Heart left ventricle (tissue), 16 donors: ENCODE data around the gene ZNF18. TPM values are rescaled to one million over a fixed set of nuclear protein-coding genes. Genes with fewer than 3 reads are reported as not detected.

Source experiments
- ATAC-seq, 4 donors: fragments of 200-7000 bp; cut with Tn5 transposase; one replicate each; pipeline ENCODE4 v1.9.1; 2020 to 2022; ENCODE audit warnings: moderate library complexity in 4 of 4, mild to moderate bottlenecking in 3 of 4, moderate number of reproducible peaks in 1 of 4
- DNase-seq, 5 donors: peaks; one replicate each; pipeline ENCODE4 v3.0.0-alpha.2; 2020
- H3K27ac ChIP-seq, 12 donors: fragments of 200-600 bp; sonication (generic) in 4 of 12; one replicate each; pipeline versions ENCODE4 v1.5.0 to v1.8.0; 2016 to 2022; ENCODE audit warnings: mild to moderate bottlenecking in 2 of 12
- H3K27me3 ChIP-seq, 9 donors: fragments of 200-600 bp; sonication (generic) in 2 of 9; one replicate each; pipeline versions ENCODE4 v1.5.1 to v1.8.0; 2016 to 2022; ENCODE audit warnings: mild to moderate bottlenecking in 3 of 9
- H3K36me3 ChIP-seq, 9 donors: fragments of 200-600 bp; sonication (generic) in 2 of 9; one replicate each; pipeline versions ENCODE4 v1.5.0 to v1.8.0; 2018 to 2022; ENCODE audit warnings: mild to moderate bottlenecking in 2 of 9
- H3K4me1 ChIP-seq, 12 donors: fragments of 200-600 bp; sonication (generic) in 4 of 12; one replicate each; pipeline versions ENCODE4 v1.5.0 to v1.8.0; 2016 to 2022; ENCODE audit warnings: mild to moderate bottlenecking in 3 of 12
- H3K4me3 ChIP-seq, 12 donors: fragments of 200-600 bp; sonication (generic) in 4 of 12; one replicate each; pipeline versions ENCODE4 v1.5.0 to v1.8.0; 2017 to 2022; ENCODE audit warnings: mild to moderate bottlenecking in 9 of 12, moderate library complexity in 4 of 12
- H3K9me3 ChIP-seq, 12 donors: fragments of 200-600 bp; sonication (generic) in 4 of 12; one replicate each; pipeline versions ENCODE4 v1.5.0 to v1.8.0; 2016 to 2022; ENCODE audit warnings: mild to moderate bottlenecking in 1 of 12
- CTCF ChIP-seq, 12 donors: fragments of 200-600 bp; sonication (generic) in 4 of 12; IDR thresholded peaks; one replicate each; pipeline versions ENCODE4 v1.5.0 to v1.8.0; 2018 to 2022; ENCODE audit warnings: antibody characterized with exemption in 12 of 12, mild to moderate bottlenecking in 5 of 12
- POLR2A ChIP-seq, 2 donors: fragments of 450-650 bp; IDR thresholded peaks; one replicate each; pipeline ENCODE4 v1.6.1; 2017; ENCODE audit warnings: antibody characterized with exemption in 2 of 2, mild to moderate bottlenecking in 2 of 2, moderate library complexity in 2 of 2
- WGBS, 4 donors: extraction: QIAGEN DNeasy Blood & Tissue Kit in 2 of 4; methylation state at CpG; one replicate each; pipeline versions ENCODE4 v1.1.5 to v1.1.7; 2013 to 2018; 5-methylcytosine and 5-hydroxymethylcytosine counted together
- intact Hi-C, 10 donors: fragments of 100-400 bp; cut with DNase I; formaldehyde crosslinking; loops; one replicate each; pipeline versions ENCODE4 v1.11.1 to v1.14.2; 2022
- polyA plus RNA-seq, 2 donors: library from polyadenylated mRNA; stranded (reverse); fragments of 200-250 nt; gene quantifications; one replicate each; pipeline ENCODE4 v1.2.3, GENCODE V29; 2013
- total RNA-seq, 9 donors: library from RNA; depleted of rRNA in 2 of 9; stranded (reverse); fragments of >200 nt in 2 of 9; fragmentation: NEBNext Ultra II Directional in 3 of 9; extraction: Animal tissue kit (Norgen Biotek cat#: 25700) in 3 of 9; gene quantifications; one replicate each; pipeline versions ENCODE4 v1.1.0 to v1.2.4, GENCODE V29; 2016 to 2023
- donor health status: ischemic (EF 13 %, LVEDD 7.1; RV severe dilation, severe dysfunction).
- donor health status: healthy with polysubstance abuse.
- donor health status: DM: no; HTN: yes; CAD: no.
- donor health status: DM: no; HTN: no; CAD: no.
- donor health status: ischemic (EF 25% LVEDD 6.9; RV normal size, moderate dysfunction).
- donor health status: ischemic (EF 25% LVEDD 5.7; RV mildly dilated, moderate dysfunction).
- donor health status: healthy.
- donor health status: DM: yes; HTN: yes; CAD: no.
- donor health status: ischemic (EF 35%, LVEDD 5.7; RV mildly dilated, moderate dysfunction).
- donor health status: nonischemic (EF 11% LVEDD 7.7; RV severe dilation, severe dysfunction).
- donor health status: DM: yes; HTN: yes; CAD: no.
- donor health status: PGD.
- donor health status: ischemic (EF 29% LVEDD 5.4; RV normal size, mild dysfunction).
- donor health status: nonischemic (EF 23%, LVEDD 6.1; RV moderate dilation, normal function).

Gene ZNF18
- total and polyA plus RNA-seq, 11 donors = 3.2 to 5.6 (median 4.1) TPM

DNA sequence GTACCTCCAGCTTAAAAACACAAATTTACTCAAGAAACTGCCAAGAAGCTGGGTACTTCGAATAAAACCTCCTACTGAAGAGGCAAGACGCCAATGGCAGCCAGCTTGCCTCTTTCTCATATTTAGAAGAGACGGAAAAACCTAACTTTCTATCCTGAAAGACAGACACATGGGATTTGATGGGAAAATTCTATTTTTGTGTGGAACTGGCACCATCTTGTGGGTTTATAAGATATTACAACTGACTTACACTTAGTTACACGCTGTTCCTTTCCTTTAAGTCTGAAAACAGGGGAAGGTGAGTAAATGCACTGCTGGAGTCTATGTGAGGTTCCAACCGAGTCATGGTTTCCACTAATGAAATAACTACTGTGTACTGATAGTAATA is 10.3 kb downstream of the ZNF18 start:
- H3K4me3 ChIP-seq = no peak overlapping the region
- DNase-seq = no peak
- WGBS, 4 donors = 48 to 53% (median 51%) methylated on average over 5 of the region's 5 CpGs
- peaks cover 0 to 11% (median 0%) of the 10 kb centered on the region in 12 donors for H3K4me1 ChIP-seq
- peak; percentile 25 to 66 (median 52) for TF ChIP-seq CTCF (IDR thresholded peaks at IDR 0.05)
- no peak for TF ChIP-seq POLR2A (IDR thresholded peaks at IDR 0.05)
- intact Hi-C loops = loop anchor here in 9 of 10 donors (2.0 to 10.0 kb wide), 5 partner anchors 342 to 1112 kb away; no protein-coding TSS in a partner anchor
- ATAC-seq = peak; percentile 34 to 76 (median 54)
- H3K27ac ChIP-seq = peak overlapping the region in 2 of 12 donors; percentile 48 to 59
- peaks cover 0 to 82% (median 60%) of the 10 kb centered on the region in 9 donors for H3K36me3 ChIP-seq
- no peaks in the 10 kb centered on the region for H3K27me3 ChIP-seq
- H3K9me3 ChIP-seq = no peaks in the 10 kb centered on the region

DNA sequence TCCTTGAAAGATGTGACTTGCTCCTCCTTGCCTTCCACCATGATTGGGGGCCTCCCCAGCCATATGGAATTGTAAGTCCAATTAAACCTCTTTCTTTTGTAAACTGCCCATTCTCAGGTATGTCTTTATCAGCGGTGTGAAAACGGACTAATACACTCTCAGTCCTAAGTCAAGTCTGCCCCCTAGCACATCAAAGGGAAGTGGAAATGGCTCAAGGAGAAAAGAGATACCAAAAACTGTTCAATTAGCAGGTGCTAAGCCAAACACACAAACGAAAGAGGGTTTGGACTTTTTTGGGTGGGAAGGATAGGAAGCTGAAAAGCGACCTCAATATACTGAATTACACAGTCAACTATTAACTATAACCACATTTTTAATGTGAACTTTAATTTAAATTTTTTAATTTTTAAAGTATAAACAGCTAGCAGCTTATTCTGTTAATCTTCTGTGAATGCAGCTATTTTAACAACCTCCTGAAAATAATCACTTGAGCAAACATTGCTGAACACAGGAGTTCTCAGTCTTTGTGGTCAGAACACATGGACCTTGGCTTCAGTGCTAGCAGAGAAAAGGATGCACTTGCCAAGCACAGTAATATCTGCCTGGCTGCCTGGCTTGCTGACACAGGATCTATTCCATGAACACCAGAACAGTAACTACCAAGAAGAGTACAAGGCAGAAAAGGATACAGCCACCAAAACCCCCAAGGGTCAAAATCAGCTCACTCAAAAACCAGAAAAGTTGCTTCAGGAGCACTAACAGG is 10.9 kb downstream of the ZNF18 start:
- Histone ChIP-seq H3K4me3 (no peak overlapping the region), H3K27me3 (no peaks in the 10 kb centered on the region), H3K4me1 (peaks cover 0 to 11% (median 0%) of the 10 kb centered on the region in 12 donors), H3K27ac (peak overlapping the region in 2 of 12 donors; percentile 48 to 59), H3K36me3 (peaks cover 0 to 82% (median 55%) of the 10 kb centered on the region in 9 donors), H3K9me3 (no peaks in the 10 kb centered on the region)
- DNase-seq (peak in 1 of 5 donors; percentile 21), ATAC-seq (peak; percentile 68 to 86 (median 76))
- TF ChIP-seq POLR2A (IDR thresholded peaks at IDR 0.05) (no peak), CTCF (IDR thresholded peaks at IDR 0.05) (no peak)
- intact Hi-C loops = loop anchor here in 9 of 10 donors (2.0 to 10.0 kb wide), 5 partner anchors 342 to 1112 kb away; no protein-coding TSS in a partner anchor
- WGBS, 4 donors = 87 to 93% (median 92%) methylated on average over 4 of the region's 4 CpGs

DNA sequence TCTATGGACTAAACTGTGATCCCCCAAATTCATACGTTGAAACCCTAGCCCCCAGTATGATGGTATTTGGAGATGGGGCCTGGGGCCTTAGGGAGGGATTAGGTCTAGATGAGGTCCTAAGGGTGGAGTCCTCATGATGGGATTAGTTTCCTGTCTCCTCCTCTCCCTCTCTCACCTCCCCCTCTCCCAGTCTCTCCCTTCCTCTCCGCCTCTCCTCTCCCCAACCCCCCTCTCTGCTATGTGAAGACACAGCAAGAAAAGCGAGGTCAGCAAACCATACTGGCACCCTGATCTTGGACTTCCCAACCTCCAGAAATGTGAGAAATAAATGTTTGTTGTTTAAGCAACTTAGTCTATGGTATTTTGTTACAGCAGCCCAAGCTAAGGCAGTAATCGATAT is 15.4 kb downstream of the ZNF18 start:
- intact Hi-C loops = loop anchor here in 3 of 10 donors (5.0 to 10.0 kb wide), 3 partner anchors 337 to 1107 kb away; no protein-coding TSS in a partner anchor

More for the DNA sequence above, 15.4 kb downstream of the ZNF18 start:
- Histone ChIP-seq H3K4me3 (no peak overlapping the region), H3K4me1 (peaks cover 0 to 9% (median 0%) of the 10 kb centered on the region in 12 donors), H3K9me3 (no peaks in the 10 kb centered on the region), H3K27ac (no peak overlapping the region), H3K36me3 (peaks cover 3 to 77% (median 44%) of the 10 kb centered on the region in 9 donors), H3K27me3 (no peaks in the 10 kb centered on the region)
- ATAC-seq = no peak
- WGBS, 4 donors = 93 to 98% (median 96%) methylated on average over 4 of the region's 4 CpGs
- no peak for DNase-seq
- TF ChIP-seq POLR2A (IDR thresholded peaks at IDR 0.05) = no peak
- no peak for TF ChIP-seq CTCF (IDR thresholded peaks at IDR 0.05)
